GM19452 (cell line): ENCODE data around the gene KEAP1.
"Not testable (repeated sequence)": the region's sequence is repeated elsewhere in the genome, so short reads cannot be mapped to it uniquely, and the experiment has no call there.

Source experiments
- ATAC-seq: cut with Tn5 transposase; IDR thresholded peaks from one replicate; pipeline ENCODE4 v1.9.1; 2021; ENCODE audit not compliant: unreplicated experiment

Gene KEAP1

DNA sequence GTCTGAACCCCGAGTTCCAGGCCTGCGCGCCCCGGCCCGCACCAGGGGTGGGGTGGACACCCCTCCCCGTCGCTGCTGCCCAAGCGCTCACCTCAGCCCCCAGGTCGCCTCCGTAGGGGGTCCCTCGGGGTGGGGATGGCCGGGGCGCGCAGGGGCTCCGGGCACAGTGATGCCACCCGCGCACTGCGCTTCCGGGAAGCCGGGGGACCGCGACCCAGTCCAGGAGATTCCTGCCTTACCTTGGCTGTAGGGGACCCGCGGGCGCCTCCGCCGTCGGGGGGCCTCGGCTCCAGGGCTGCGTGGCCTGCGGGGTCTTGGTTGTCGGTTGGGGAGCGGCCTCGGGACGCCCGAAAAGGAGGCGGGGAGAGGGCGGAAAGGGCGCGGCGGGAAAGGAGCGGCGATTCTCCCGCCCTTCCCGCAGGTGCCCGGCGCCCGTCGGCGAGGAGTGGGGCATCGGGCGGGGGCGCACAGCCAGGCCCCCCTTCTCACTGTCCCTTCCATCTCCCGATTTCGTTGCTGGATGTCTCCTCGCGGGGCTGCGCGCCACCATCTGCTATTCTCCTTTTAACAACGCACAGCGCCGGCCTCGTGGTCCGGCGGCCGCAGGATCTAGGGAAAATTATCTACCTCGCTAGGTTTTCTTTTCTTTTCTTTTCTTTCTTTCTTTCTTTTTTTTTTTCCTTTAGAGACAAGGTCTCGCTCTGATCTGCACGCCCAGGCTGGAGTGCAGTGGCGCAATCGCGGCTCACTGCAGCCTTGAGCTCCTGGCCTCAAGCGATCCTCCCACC, at the start of gene KEAP1:
Gene KEAP1 (minus strand): TSS at position 355 of the 788 bp plus-strand sequence. CDS start 3,323 bp downstream, outside the sequence.
- peak; percentile 3 for ATAC-seq

DNA sequence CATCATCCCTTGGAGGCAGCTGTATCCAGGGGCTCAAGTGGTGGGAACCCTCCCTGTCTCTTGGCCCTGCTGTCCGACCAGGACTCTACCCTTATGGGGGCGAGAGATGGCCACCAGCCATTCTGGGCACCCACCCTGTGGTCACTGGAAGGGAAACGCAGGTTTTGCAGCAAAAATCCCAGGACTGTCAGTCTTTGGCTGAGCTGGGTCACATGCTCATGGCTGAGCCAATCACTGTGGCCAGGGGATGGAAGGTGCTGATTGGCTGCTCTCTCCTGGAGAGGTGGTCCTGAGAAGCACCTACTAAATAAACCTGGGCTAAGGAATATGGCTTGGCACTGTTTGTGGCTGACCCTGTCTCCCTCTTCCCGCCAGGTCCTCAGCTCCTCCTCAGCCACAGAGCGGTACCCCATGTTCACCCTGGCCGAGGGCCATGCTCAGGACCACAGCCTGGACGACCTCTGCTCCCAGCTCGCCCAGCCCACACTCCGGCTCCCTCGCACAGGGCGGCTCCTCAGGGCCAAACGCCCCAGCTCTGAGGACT, 49.4 kb upstream of the KEAP1 start:
- no peak for ATAC-seq

DNA sequence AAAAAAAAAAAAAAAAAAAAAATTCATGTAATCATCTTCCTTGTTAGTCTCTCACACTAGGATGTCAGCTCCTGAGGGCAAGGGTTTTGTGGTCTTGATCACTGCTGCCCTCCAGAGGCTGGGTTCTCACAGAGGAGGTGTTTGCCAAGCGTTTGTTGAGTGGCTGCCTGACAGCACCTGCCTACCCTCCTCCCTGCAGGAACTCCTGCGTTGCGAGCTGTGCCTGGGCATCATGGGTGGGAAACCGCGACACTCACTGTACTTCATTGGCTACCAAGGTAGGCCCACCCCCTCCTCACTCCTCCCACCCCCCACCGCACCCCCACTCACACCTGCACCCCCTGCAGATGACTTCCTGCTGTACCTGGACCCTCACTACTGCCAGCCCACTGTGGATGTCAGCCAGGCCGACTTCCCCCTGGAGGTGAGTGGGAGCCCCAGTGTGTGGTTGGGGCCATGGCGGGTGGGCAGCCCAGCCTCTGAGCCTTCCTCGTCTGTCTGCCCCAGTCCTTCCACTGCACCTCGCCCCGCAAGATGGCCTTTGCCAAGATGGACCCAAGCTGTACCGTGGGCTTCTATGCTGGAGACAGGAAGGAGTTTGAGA, 48.6 kb upstream of the KEAP1 start:
- no peak for ATAC-seq

- ATAC-seq = not testable (repeated sequence)
Observed at GRCh38 chr19:10551006-10551405, 47.9 kb upstream of the KEAP1 start.

- no peak for ATAC-seq
Observed at GRCh38 chr19:10550336-10550735, 47.2 kb upstream of the KEAP1 start.

DNA sequence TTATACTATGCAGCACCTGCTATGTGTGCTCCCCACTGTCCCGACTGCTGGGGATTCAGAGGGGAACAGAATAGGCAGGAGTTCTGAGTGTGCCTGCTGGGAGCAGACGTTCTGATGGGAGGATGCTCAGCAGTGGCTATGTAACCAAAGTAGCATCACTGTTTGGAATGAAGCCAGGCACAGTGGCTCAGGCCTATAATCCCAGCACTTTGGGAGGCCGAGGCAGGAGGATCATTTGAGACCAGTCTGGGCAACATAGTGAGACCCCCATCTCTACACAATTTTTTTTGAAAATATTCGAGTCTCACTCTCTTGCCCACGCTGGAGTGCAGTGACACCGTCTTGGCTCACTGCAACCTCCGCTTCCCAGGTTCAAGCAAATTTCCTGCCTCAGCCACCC, 46.6 kb upstream of the KEAP1 start:
- ATAC-seq = no peak

DNA sequence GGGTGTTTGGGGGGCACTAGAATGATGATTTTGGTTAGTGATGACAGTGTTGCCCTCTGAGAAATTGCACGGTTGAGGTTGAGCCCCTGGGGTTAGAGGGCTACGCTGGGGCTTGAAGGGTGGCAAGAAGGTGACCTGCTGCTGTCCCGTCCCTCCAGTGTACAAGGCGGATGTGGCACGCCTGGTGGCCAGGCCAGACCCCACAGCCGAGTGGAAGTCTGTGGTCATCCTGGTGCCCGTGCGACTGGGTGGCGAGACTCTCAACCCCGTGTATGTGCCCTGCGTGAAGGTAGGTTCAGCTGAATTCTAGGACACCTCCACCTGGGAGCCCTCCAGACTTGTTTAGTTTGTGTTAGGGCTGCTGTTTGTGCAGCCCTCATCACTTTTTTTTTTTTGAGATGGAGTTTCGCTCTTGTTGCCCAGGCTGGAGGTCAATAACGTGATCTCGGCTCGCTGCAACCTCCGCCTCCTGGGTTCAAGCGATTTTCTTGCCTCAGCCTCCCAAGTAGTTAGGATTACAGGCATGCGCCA, 45.7 kb upstream of the KEAP1 start:
- ATAC-seq = no peak

- ATAC-seq = no peak
Observed at GRCh38 chr19:10546817-10547216, 43.7 kb upstream of the KEAP1 start.

DNA sequence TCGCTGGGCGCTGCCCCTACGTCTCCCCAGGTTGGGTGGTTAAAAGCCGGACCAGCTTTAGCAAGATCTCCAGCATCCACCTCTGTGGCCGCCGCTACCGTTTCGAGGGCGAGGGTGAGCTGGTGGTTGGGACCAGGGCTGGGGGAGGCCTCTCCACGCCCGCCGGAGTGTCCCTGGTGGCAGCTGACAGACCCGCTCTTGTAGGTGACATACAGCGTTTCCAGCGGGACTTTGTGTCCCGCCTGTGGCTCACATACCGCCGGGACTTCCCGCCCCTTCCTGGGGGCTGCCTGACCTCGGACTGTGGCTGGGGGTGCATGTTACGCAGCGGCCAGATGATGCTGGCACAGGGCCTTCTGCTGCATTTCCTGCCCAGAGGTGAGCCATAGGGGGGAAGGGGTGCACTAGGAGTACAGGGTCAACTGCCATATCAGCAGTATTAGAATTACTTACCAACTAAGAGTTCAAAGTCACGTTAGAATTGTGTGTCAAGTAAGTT, 41.6 kb upstream of the KEAP1 start:
- no peak for ATAC-seq

GRCh38 chr19:10544242-10544752, 41.1 kb upstream of the KEAP1 start:
- no peak for ATAC-seq

DNA sequence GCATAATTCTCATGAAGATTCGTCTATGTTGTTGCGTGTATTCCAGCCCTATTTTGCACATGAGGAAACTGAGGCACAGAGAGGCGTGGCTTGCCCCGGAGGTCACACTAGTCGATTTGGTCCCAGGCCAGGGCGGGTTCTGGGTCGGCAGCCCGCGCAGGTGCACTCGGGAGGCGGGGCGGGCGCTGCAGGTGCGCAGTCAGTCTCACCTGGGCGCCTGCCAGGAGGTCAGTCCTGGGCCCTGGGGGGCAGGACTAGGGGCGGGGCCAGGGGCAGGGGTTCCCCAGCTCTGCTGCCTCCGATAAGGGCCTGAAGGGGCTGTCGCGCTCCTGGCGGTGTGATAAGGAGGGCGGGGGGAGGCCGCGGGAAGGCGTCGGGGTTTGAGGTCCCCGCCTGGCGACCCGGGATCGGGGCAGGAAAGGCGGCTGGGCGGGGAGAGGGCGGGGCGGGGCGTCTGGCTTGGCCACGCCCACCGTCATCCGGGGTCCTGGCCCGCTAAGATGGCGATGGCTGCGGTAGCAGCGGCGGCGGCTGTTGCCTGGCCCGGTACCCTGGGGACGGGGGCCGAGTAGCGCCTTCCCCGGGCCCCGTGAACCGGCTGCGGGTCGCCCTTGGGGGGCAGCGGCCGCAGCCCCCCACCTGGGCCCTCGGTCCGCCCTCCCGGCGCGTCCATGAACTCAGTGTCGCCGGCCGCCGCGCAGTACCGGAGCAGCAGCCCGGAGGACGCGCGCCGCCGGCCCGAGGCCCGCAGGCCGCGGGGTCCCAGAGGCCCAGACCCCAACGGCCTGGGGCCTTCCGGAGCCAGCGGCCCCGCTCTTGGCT, 40.5 kb upstream of the KEAP1 start, which contains the start of gene ATG4D:
Gene ATG4D (plus strand): TSS at position 485 of the 822 bp plus-strand sequence. CDS start 187 bp downstream, at position 672.
- ATAC-seq = peak; percentile 90

- ATAC-seq = no peak
Observed at GRCh38 chr19:10543059-10543419, 39.9 kb upstream of the KEAP1 start.

DNA sequence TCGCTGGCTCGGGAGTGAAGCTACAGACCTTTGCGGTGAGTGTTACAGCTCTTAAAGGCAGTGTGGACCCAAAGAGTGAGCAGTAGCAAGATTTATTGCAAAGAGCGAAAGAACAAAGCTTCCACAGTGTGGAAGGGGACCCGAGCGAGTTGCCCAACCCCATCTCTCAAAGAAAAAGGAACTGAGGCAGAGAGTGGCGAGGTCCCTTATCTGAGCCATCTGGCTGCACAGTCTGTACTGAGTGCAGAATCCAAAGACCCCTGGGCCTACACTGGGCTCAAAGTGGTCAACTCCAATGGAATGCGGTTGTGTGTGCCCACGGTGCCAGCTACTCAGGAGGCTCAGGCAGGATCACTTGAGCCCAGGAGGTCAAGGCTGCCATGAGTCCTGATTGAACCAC, 35.9 kb upstream of the KEAP1 start:
- not testable (repeated sequence) for ATAC-seq

GRCh38 chr19:10538204-10538983, 35.2 kb upstream of the KEAP1 start:
- no peak for ATAC-seq

DNA sequence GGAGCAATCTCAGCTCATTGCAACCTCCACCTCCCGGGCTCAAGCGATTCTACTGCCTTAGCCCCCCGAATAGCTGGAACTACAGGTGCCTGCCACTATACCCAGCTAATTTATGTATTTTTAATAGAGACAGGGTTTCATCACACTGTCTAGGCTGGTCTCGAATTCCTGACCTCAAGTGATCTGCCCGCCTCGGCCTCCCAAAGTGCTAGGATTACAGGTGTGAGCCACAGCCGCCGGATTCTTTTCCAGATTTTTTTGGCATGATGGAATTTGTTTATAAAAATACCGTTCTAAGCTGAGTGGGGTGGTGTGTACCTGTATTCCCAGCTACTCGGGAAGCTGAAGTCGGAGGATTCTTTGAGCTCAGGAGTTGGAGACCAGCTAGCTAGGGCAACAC, 34.5 kb upstream of the KEAP1 start:
- no peak for ATAC-seq

- ATAC-seq = no peak
Observed at GRCh38 chr19:10535613-10536012, 32.5 kb upstream of the KEAP1 start.

GRCh38 chr19:10533646-10534386, 30.7 kb upstream of the KEAP1 start:
- no peak for ATAC-seq

DNA sequence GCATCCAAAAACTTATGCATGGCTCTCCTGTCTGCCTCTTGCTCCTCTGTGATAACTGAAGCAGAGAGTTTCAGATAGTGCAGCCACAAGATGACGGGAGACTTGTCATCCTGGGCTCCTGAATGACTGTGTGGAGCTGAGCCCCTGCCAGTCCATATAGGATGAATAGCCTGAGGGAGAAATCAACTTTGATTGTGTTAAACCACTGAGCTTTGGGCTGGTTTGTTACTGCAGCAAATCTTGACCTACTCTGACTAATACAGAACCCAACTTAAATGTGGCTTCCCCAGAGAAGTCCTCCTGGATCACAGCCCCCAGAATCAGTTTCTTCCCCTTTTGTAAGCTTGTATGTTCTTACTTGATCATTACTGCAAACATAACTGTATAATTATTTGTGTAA, 29.3 kb upstream of the KEAP1 start:
- no peak for ATAC-seq

DNA sequence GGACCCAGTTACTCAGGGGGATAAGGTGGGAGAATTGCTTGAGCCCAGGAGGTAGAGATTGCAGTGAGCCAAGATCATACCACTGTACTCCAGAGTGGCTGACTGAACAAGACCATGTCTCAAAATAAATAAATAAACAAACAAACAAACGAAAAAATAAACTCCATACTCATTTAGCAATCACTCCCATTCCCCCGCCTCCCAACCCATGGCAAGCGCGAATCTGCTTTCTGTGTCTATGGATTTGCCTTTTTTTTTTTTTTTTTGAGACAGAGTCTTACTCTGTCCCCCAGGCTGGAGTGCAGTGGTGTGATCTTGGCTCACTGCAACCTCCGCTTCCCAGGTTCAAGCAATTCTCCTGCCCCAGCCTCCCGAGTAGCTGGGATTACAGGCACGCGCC, 23.7 kb upstream of the KEAP1 start:
- not testable (repeated sequence) for ATAC-seq
